22Rv1 (cell line): ENCODE data around the gene SUSD4.

Source experiments
- ZFX ChIP-seq: fragments of 450-650 bp; IDR thresholded peaks from 2 replicates; pipeline ENCODE4 v1.6.1; 2017; ENCODE audit warnings: antibody characterized with exemption, borderline replicate concordance
- TF ChIP-seq, protein P1 (sequence below): fragments of 450-650 bp; IDR thresholded peaks from 2 replicates; pipeline ENCODE4 v1.5.1; 2017; ENCODE audit warnings: mild to moderate bottlenecking

DNA sequence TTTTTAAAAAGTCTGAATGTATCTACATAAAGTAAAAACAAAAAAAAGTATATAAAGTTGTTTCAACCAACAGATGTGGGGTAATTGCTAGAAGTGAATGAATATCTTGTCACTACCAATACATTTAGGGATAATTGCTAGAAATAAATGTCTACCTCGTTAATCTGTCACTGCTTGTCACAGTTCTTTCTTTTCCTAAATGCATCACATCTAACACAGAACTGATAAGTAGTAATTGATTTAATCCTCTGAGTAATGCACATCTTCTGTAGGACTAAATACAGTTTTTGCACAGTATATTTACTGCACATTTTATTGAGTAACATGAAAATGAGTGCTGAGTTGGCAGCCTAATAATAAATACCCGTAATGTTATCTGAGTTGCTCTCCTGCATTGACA is 72.2 kb downstream of the SUSD4 start:
- TF ChIP-seq, protein P1, sequence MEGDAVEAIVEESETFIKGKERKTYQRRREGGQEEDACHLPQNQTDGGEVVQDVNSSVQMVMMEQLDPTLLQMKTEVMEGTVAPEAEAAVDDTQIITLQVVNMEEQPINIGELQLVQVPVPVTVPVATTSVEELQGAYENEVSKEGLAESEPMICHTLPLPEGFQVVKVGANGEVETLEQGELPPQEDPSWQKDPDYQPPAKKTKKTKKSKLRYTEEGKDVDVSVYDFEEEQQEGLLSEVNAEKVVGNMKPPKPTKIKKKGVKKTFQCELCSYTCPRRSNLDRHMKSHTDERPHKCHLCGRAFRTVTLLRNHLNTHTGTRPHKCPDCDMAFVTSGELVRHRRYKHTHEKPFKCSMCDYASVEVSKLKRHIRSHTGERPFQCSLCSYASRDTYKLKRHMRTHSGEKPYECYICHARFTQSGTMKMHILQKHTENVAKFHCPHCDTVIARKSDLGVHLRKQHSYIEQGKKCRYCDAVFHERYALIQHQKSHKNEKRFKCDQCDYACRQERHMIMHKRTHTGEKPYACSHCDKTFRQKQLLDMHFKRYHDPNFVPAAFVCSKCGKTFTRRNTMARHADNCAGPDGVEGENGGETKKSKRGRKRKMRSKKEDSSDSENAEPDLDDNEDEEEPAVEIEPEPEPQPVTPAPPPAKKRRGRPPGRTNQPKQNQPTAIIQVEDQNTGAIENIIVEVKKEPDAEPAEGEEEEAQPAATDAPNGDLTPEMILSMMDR: no peak
- no peak for TF ChIP-seq ZFX
